HEK293 (cell line): ENCODE data around the gene CELF4.

Source experiments
- BCL6B ChIP-seq: fragments of 450-650 bp; formaldehyde crosslinking; IDR thresholded peaks from 2 replicates; pipeline ENCODE4 v1.5.1; 2017; ENCODE audit warnings: missing biosample characterization, missing genetic modification characterization
- CTCF ChIP-seq: fragments of 450-650 bp; formaldehyde crosslinking; IDR thresholded peaks from 2 replicates; pipeline ENCODE4 v1.5.1; 2016; ENCODE audit warnings: missing biosample characterization, missing genetic modification characterization
- GLIS1 ChIP-seq: fragments of 450-650 bp; formaldehyde crosslinking; IDR thresholded peaks from 2 replicates; pipeline ENCODE4 v1.5.1; 2016; ENCODE audit warnings: missing biosample characterization, missing genetic modification characterization
- KLF16 ChIP-seq: fragments of 450-650 bp; formaldehyde crosslinking; IDR thresholded peaks from 2 replicates; pipeline ENCODE4 v1.5.1; 2017; ENCODE audit warnings: missing biosample characterization, missing genetic modification characterization
- PATZ1 ChIP-seq: fragments of 450-650 bp; formaldehyde crosslinking; IDR thresholded peaks from 2 replicates; pipeline ENCODE4 v1.5.1; 2016; ENCODE audit warnings: missing biosample characterization, missing genetic modification characterization
- REST ChIP-seq: fragments of 450-650 bp; formaldehyde crosslinking; IDR thresholded peaks from 2 replicates; pipeline ENCODE4 v1.5.1; 2016; ENCODE audit warnings: missing biosample characterization, missing genetic modification characterization
- ZBTB1 ChIP-seq: fragments of 450-650 bp; formaldehyde crosslinking; IDR thresholded peaks from 2 replicates; pipeline ENCODE4 v1.5.1; 2016; ENCODE audit warnings: missing biosample characterization, missing genetic modification characterization
- ZBTB10 ChIP-seq: fragments of 450-650 bp; formaldehyde crosslinking; IDR thresholded peaks from 2 replicates; pipeline ENCODE4 v1.5.1; 2016; ENCODE audit warnings: missing biosample characterization, missing genetic modification characterization
- ZFP3 ChIP-seq: fragments of 450-650 bp; formaldehyde crosslinking; IDR thresholded peaks from 2 replicates; pipeline ENCODE4 v1.5.1; 2016; ENCODE audit warnings: low read depth, missing biosample characterization, missing genetic modification characterization
- ZNF146 ChIP-seq: fragments of 450-650 bp; formaldehyde crosslinking; IDR thresholded peaks from 2 replicates; pipeline ENCODE4 v1.5.1; 2016; ENCODE audit warnings: missing biosample characterization, missing genetic modification characterization
- ZNF169 ChIP-seq: fragments of 450-650 bp; formaldehyde crosslinking; IDR thresholded peaks from 2 replicates; pipeline ENCODE4 v1.5.1; 2016; ENCODE audit warnings: missing biosample characterization, missing genetic modification characterization
- ZNF239 ChIP-seq: fragments of 450-650 bp; formaldehyde crosslinking; IDR thresholded peaks from 2 replicates; pipeline ENCODE4 v1.5.1; 2016; ENCODE audit warnings: missing biosample characterization, missing genetic modification characterization
- ZNF624 ChIP-seq: fragments of 450-650 bp; formaldehyde crosslinking; IDR thresholded peaks from 2 replicates; pipeline ENCODE4 v1.5.1; 2017; ENCODE audit warnings: missing biosample characterization, missing genetic modification characterization
- ZNF626 ChIP-seq: fragments of 450-650 bp; sonication (Bioruptor Pico); formaldehyde crosslinking; IDR thresholded peaks from 2 replicates; pipeline ENCODE4 v1.5.1; 2018; ENCODE audit warnings: missing biosample characterization, missing genetic modification characterization, inconsistent platforms
- ZNF654 ChIP-seq: fragments of 450-650 bp; formaldehyde crosslinking; IDR thresholded peaks from 2 replicates; pipeline ENCODE4 v1.5.1; 2016; ENCODE audit warnings: low read depth, missing biosample characterization, missing genetic modification characterization
- ZNF768 ChIP-seq: fragments of 450-650 bp; formaldehyde crosslinking; IDR thresholded peaks from 2 replicates; pipeline ENCODE4 v1.5.1; 2018; ENCODE audit warnings: missing biosample characterization, mild to moderate bottlenecking, missing genetic modification characterization
- ZNF776 ChIP-seq: fragments of 450-650 bp; formaldehyde crosslinking; IDR thresholded peaks from 2 replicates; pipeline ENCODE4 v1.5.0; 2017; ENCODE audit warnings: missing biosample characterization, missing genetic modification characterization, borderline replicate concordance
- ZNF785 ChIP-seq: fragments of 450-650 bp; formaldehyde crosslinking; IDR thresholded peaks from 2 replicates; pipeline ENCODE4 v1.5.1; 2016; ENCODE audit warnings: missing biosample characterization, missing genetic modification characterization
- ZSCAN18 ChIP-seq: fragments of 450-650 bp; formaldehyde crosslinking; IDR thresholded peaks from 2 replicates; pipeline ENCODE4 v1.5.1; 2016; ENCODE audit warnings: missing biosample characterization, missing genetic modification characterization
- TF ChIP-seq, protein P1 (sequence below): fragments of 450-650 bp; formaldehyde crosslinking; IDR thresholded peaks from 2 replicates; pipeline ENCODE4 v1.5.1; 2016; ENCODE audit warnings: missing biosample characterization, missing genetic modification characterization
- TF ChIP-seq, protein P2 (sequence below): fragments of 450-650 bp; formaldehyde crosslinking; IDR thresholded peaks from 2 replicates; pipeline ENCODE4 v1.5.1; 2016; ENCODE audit warnings: missing biosample characterization, missing genetic modification characterization, borderline replicate concordance
- TF ChIP-seq, protein P3 (sequence below): fragments of 450-650 bp; formaldehyde crosslinking; IDR thresholded peaks from 2 replicates; pipeline ENCODE4 v1.5.1; 2016; ENCODE audit warnings: missing biosample characterization, missing genetic modification characterization

Gene CELF4

DNA sequence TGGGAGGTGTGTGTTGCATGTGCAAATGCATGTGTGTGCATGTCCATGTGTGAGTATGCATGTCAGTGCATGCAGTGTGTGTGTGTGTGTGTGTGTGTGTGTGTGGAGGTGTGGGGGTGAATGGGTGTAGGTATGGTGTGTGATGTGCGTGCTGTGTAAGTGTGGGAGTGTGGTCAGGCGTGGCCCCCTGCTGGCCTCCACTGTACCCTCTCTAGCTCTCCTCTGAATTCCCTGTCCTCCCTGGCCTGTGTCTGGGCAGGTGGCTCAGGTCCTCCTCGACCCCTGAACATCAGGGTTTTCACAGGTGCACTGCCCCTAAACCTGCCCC, 230.2 kb downstream of the CELF4 start (continued):
- TF ChIP-seq REST (tag by site-specific recombination): no peak
- no peak for TF ChIP-seq ZNF785
- TF ChIP-seq, protein P1, sequence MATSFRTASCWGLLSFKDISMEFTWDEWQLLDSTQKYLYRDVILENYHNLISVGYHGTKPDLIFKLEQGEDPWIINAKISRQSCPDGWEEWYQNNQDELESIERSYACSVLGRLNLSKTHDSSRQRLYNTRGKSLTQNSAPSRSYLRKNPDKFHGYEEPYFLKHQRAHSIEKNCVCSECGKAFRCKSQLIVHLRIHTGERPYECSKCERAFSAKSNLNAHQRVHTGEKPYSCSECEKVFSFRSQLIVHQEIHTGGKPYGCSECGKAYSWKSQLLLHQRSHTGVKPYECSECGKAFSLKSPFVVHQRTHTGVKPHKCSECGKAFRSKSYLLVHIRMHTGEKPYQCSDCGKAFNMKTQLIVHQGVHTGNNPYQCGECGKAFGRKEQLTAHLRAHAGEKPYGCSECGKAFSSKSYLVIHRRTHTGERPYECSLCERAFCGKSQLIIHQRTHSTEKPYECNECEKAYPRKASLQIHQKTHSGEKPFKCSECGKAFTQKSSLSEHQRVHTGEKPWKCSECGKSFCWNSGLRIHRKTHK (tag by site-specific recombination): no peak
- TF ChIP-seq ZNF146 (tag by site-specific recombination): no peak
- TF ChIP-seq BCL6B (tag by site-specific recombination): no peak
- peak; percentile 31; the same call in 1 of the 2 replicates for TF ChIP-seq ZNF654
- TF ChIP-seq ZNF776: no peak
- no peak for TF ChIP-seq ZBTB1 (tag by site-specific recombination)
- TF ChIP-seq ZBTB10: 0 out of 2 replicates have a peak, but pooled peaks have one; percentile 30
- no peak for TF ChIP-seq PATZ1 (tag by site-specific recombination)
- no peak for TF ChIP-seq ZFP3 (tag by site-specific recombination)
- TF ChIP-seq ZNF239 (tag by site-specific recombination): peak; percentile 76; the same call in 1 of the 2 replicates
- TF ChIP-seq, protein P2, sequence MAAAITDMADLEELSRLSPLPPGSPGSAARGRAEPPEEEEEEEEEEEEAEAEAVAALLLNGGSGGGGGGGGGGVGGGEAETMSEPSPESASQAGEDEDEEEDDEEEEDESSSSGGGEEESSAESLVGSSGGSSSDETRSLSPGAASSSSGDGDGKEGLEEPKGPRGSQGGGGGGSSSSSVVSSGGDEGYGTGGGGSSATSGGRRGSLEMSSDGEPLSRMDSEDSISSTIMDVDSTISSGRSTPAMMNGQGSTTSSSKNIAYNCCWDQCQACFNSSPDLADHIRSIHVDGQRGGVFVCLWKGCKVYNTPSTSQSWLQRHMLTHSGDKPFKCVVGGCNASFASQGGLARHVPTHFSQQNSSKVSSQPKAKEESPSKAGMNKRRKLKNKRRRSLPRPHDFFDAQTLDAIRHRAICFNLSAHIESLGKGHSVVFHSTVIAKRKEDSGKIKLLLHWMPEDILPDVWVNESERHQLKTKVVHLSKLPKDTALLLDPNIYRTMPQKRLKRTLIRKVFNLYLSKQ: no peak
- TF ChIP-seq KLF16 (tag by site-specific recombination): no peak
- TF ChIP-seq ZNF624 (tag by site-specific recombination): no peak
- TF ChIP-seq ZSCAN18 (tag by site-specific recombination): no peak
- TF ChIP-seq GLIS1: peak; percentile 13; the same call in 1 of the 2 replicates
- TF ChIP-seq CTCF (tag by site-specific recombination): peak; percentile 96
- TF ChIP-seq, protein P3, sequence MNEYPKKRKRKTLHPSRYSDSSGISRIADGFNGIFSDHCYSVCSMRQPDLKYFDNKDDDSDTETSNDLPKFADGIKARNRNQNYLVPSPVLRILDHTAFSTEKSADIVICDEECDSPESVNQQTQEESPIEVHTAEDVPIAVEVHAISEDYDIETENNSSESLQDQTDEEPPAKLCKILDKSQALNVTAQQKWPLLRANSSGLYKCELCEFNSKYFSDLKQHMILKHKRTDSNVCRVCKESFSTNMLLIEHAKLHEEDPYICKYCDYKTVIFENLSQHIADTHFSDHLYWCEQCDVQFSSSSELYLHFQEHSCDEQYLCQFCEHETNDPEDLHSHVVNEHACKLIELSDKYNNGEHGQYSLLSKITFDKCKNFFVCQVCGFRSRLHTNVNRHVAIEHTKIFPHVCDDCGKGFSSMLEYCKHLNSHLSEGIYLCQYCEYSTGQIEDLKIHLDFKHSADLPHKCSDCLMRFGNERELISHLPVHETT (tag by site-specific recombination): no peak
- no peak for TF ChIP-seq ZNF768
- no peak for TF ChIP-seq ZNF626 (tag by site-specific recombination)
- no peak for TF ChIP-seq ZNF169 (tag by site-specific recombination)
